Heart left ventricle (tissue), 16 donors: ENCODE measurements around the gene NOL9. TPM values are rescaled to one million over a fixed set of nuclear protein-coding genes. Genes with fewer than 3 reads are reported as not detected.

Experiments
- ATAC-seq, 4 donors: fragments of 200-7000 bp; cut with Tn5 transposase; one replicate each; pipeline ENCODE4 v1.9.1; 2020 to 2022; ENCODE audit warnings: moderate library complexity in 4 of 4, mild to moderate bottlenecking in 3 of 4, moderate number of reproducible peaks in 1 of 4
- DNase-seq, 5 donors: peaks; one replicate each; pipeline ENCODE4 v3.0.0-alpha.2; 2020
- H3K27ac ChIP-seq, 12 donors: fragments of 200-600 bp; sonication (generic) in 4 of 12; one replicate each; pipeline versions ENCODE4 v1.5.0 to v1.8.0; 2016 to 2022; ENCODE audit warnings: mild to moderate bottlenecking in 2 of 12
- H3K27me3 ChIP-seq, 9 donors: fragments of 200-600 bp; sonication (generic) in 2 of 9; one replicate each; pipeline versions ENCODE4 v1.5.1 to v1.8.0; 2016 to 2022; ENCODE audit warnings: mild to moderate bottlenecking in 3 of 9
- H3K36me3 ChIP-seq, 9 donors: fragments of 200-600 bp; sonication (generic) in 2 of 9; one replicate each; pipeline versions ENCODE4 v1.5.0 to v1.8.0; 2018 to 2022; ENCODE audit warnings: mild to moderate bottlenecking in 2 of 9
- H3K4me1 ChIP-seq, 12 donors: fragments of 200-600 bp; sonication (generic) in 4 of 12; one replicate each; pipeline versions ENCODE4 v1.5.0 to v1.8.0; 2016 to 2022; ENCODE audit warnings: mild to moderate bottlenecking in 3 of 12
- H3K4me3 ChIP-seq, 12 donors: fragments of 200-600 bp; sonication (generic) in 4 of 12; one replicate each; pipeline versions ENCODE4 v1.5.0 to v1.8.0; 2017 to 2022; ENCODE audit warnings: mild to moderate bottlenecking in 9 of 12, moderate library complexity in 4 of 12
- H3K9me3 ChIP-seq, 12 donors: fragments of 200-600 bp; sonication (generic) in 4 of 12; one replicate each; pipeline versions ENCODE4 v1.5.0 to v1.8.0; 2016 to 2022; ENCODE audit warnings: mild to moderate bottlenecking in 1 of 12
- POLR2A ChIP-seq, 2 donors: fragments of 450-650 bp; IDR thresholded peaks; one replicate each; pipeline ENCODE4 v1.6.1; 2017; ENCODE audit warnings: antibody characterized with exemption in 2 of 2, mild to moderate bottlenecking in 2 of 2, moderate library complexity in 2 of 2
- WGBS, 4 donors: extraction: QIAGEN DNeasy Blood & Tissue Kit in 2 of 4; methylation state at CpG; one replicate each; pipeline versions ENCODE4 v1.1.5 to v1.1.7; 2013 to 2018; 5-methylcytosine and 5-hydroxymethylcytosine counted together
- intact Hi-C, 10 donors: fragments of 100-400 bp; cut with DNase I; formaldehyde crosslinking; loops; one replicate each; pipeline versions ENCODE4 v1.11.1 to v1.14.2; 2022
- polyA plus RNA-seq, 2 donors: library from polyadenylated mRNA; stranded (reverse); fragments of 200-250 nt; gene quantifications; one replicate each; pipeline ENCODE4 v1.2.3, GENCODE V29; 2013
- total RNA-seq, 9 donors: library from RNA; depleted of rRNA in 2 of 9; stranded (reverse); fragments of >200 nt in 2 of 9; fragmentation: NEBNext Ultra II Directional in 3 of 9; extraction: Animal tissue kit (Norgen Biotek cat#: 25700) in 3 of 9; gene quantifications; one replicate each; pipeline versions ENCODE4 v1.1.0 to v1.2.4, GENCODE V29; 2016 to 2023
- TF ChIP-seq, protein P1 (sequence below), 12 donors: fragments of 200-600 bp; sonication (generic) in 4 of 12; IDR thresholded peaks; one replicate each; pipeline versions ENCODE4 v1.5.0 to v1.8.0; 2018 to 2022; ENCODE audit warnings: antibody characterized with exemption in 12 of 12, mild to moderate bottlenecking in 5 of 12
- donor health status: ischemic (EF 13 %, LVEDD 7.1; RV severe dilation, severe dysfunction).
- donor health status: healthy with polysubstance abuse.
- donor health status: DM: no; HTN: yes; CAD: no.
- donor health status: DM: no; HTN: no; CAD: no.
- donor health status: ischemic (EF 25% LVEDD 6.9; RV normal size, moderate dysfunction).
- donor health status: ischemic (EF 25% LVEDD 5.7; RV mildly dilated, moderate dysfunction).
- donor health status: healthy.
- donor health status: DM: yes; HTN: yes; CAD: no.
- donor health status: ischemic (EF 35%, LVEDD 5.7; RV mildly dilated, moderate dysfunction).
- donor health status: nonischemic (EF 11% LVEDD 7.7; RV severe dilation, severe dysfunction).
- donor health status: DM: yes; HTN: yes; CAD: no.
- donor health status: PGD.
- donor health status: ischemic (EF 29% LVEDD 5.4; RV normal size, mild dysfunction).
- donor health status: nonischemic (EF 23%, LVEDD 6.1; RV moderate dilation, normal function).

NOL9 gene
- total and polyA plus RNA-seq, 11 donors = 5.7 to 20.6 (median 15.4) TPM

DNA sequence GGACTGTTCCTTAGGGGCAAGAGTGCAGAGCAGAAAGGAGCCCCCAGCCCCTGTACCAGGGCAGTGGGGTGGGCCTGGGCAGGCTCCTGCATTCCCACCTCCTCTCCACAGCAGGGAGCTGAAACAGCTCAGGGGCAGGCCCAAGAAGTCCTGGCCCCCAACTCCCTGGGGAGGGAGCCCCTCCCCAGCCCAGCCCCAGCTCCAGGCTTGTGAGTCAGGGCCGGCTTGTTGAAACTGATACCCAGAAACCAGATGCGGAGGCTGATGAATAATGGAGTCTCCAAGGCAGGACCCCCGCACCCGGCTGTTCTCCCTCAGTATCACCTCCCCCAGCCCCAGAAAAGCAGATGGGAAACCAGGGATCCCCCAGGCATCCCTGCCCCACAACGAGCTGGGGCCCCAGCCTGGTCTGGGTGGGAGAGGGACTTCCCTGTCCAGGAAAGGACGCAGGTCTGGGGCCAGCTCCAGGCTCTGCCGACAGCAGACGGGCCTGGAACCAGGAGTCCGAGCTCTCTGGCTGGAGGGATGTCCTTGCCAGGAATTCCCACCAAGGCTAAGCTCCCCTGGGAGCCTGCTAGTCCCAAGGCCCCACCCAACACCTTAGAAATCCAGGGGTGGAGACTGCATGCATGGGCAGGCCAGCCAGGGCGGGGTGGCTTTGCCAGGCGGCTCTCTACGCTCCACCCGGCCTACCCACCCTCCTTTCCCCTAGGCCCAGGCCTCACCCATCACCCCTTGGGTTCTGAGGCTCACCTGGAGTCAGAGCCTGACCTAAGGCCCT lies 65.5 kb downstream of the NOL9 start:
- Histone ChIP-seq H3K4me3 (no peak overlapping the region), H3K27ac (peak overlapping the region in 1 of 12 donors; percentile 64), H3K27me3 (peaks cover 0 to 31% (median 4%) of the 10 kb centered on the region in 9 donors), H3K9me3 (no peaks in the 10 kb centered on the region), H3K36me3 (no peaks in the 10 kb centered on the region), H3K4me1 (peaks cover 3 to 74% (median 50%) of the 10 kb centered on the region in 12 donors)
- intact Hi-C loops = loop anchor here in 9 of 10 donors (5.0 to 10.0 kb wide), 6 partner anchors 34 to 159 kb away; partner anchors contain the start of genes NOL9 (in 2 of the 9) and TAS1R1 (in 1 of the 9)
- ATAC-seq (no peak), DNase-seq (peak in 1 of 5 donors; percentile 43)
- TF ChIP-seq, protein P1, sequence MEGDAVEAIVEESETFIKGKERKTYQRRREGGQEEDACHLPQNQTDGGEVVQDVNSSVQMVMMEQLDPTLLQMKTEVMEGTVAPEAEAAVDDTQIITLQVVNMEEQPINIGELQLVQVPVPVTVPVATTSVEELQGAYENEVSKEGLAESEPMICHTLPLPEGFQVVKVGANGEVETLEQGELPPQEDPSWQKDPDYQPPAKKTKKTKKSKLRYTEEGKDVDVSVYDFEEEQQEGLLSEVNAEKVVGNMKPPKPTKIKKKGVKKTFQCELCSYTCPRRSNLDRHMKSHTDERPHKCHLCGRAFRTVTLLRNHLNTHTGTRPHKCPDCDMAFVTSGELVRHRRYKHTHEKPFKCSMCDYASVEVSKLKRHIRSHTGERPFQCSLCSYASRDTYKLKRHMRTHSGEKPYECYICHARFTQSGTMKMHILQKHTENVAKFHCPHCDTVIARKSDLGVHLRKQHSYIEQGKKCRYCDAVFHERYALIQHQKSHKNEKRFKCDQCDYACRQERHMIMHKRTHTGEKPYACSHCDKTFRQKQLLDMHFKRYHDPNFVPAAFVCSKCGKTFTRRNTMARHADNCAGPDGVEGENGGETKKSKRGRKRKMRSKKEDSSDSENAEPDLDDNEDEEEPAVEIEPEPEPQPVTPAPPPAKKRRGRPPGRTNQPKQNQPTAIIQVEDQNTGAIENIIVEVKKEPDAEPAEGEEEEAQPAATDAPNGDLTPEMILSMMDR (IDR thresholded peaks at IDR 0.05) = no peak
- no peak for TF ChIP-seq POLR2A (IDR thresholded peaks at IDR 0.05)
- 63 to 81% (median 75%) methylated on average over 9 to 13 of the region's 13 CpGs for WGBS, 4 donors

DNA sequence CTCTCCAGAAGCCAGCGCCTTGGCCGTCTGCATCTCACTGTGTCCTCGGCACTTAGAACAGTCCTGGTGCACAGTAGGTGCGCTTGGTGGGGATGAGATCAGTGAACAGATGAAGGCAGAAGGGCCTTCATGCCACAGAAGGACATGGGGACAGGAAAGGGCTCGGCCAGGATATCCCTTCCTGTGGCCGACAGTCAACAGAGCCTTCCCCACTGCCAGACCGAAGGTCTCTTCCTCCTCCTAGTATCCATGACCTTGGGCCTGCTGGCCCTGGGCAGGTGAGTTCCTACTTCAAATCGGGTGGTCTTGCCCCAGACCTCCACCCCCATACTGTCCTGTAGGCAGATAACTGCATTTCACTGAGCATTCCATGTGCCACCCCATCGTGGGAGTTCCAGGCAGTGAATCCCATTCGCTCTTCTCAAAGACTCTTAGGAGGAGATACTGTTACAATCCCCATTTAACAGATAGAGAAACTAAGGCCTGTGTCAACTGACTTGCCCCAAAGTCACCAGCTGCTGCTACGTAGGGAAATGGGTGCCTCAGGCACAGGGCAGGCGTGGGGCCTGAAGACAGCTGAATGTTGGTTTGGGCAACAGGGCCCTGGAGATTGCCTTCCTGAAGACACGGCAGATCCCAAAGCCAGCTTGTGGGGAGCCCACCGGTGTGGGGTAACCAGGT lies 66.4 kb downstream of the NOL9 start:
- H3K4me1 ChIP-seq = peaks cover 2 to 67% (median 47%) of the 10 kb centered on the region in 12 donors
- no peaks in the 10 kb centered on the region for H3K9me3 ChIP-seq
- TF ChIP-seq, protein P1 (IDR thresholded peaks at IDR 0.05) = no peak
- TF ChIP-seq POLR2A (IDR thresholded peaks at IDR 0.05) = no peak
- intact Hi-C loops = loop anchor here (2.0 to 10.0 kb wide), 9 partner anchors 34 to 159 kb away; partner anchors contain the start of genes NOL9 (in 4 of the 10) and TAS1R1 (in 3 of the 10)
- no peak for ATAC-seq
- H3K4me3 ChIP-seq = no peak overlapping the region
- H3K36me3 ChIP-seq = no peaks in the 10 kb centered on the region
- DNase-seq = no peak
- peaks cover 0 to 34% (median 4%) of the 10 kb centered on the region in 9 donors for H3K27me3 ChIP-seq
- no peak overlapping the region for H3K27ac ChIP-seq
- 79 to 86% (median 81%) methylated on average over 13 to 14 of the region's 14 CpGs for WGBS, 4 donors

DNA sequence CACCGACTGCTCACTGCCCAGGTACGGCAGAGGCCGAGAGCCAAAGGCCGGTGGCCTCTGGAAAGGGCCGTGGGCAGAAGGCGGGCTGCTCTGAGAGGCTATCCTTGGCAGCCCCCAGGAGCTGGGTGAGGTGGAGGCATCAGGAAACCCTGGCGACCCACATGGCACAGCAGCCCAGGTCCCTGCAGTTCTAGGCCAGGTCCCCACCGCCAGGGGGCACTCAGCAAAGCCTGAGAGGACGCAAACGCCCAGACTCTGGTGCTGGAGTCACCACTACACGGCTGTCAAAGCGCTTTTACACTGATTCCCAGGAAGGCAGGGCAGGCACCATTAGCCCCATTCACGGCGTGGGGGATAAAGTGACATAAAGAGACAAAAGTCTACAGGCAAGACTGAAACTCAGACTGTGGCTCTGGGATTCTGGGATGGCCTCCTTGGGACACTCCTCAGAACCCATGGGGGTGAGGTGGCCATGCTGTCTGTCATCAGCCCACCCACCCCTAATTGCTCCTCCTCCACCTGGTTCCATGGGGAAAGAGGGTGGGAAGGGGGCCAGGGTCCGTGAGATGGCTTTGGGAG lies 67.8 kb downstream of the NOL9 start:
- 4 to 8% (median 5%) methylated on average over 14 to 15 of the region's 15 CpGs for WGBS, 4 donors
- Histone ChIP-seq H3K9me3 (no peaks in the 10 kb centered on the region), H3K27ac (peak overlapping the region in 7 of 12 donors; percentile 61 to 93 (median 87)), H3K36me3 (no peaks in the 10 kb centered on the region), H3K4me1 (peaks cover 2 to 54% (median 37%) of the 10 kb centered on the region in 12 donors), H3K4me3 (peak overlapping the region in 9 of 12 donors; percentile 59 to 71 (median 66)), H3K27me3 (peaks cover 0 to 34% (median 4%) of the 10 kb centered on the region in 9 donors)
- peak; percentile 85 to 92 (median 86) for DNase-seq
- intact Hi-C loops = loop anchor here (1.0 to 10.0 kb wide), 10 partner anchors 36 to 161 kb away; partner anchors contain the start of genes NOL9 (in 4 of the 10) and TAS1R1 (in 3 of the 10)
- TF ChIP-seq, protein P1 (IDR thresholded peaks at IDR 0.05) = peak; percentile 84 to 92 (median 90)
- peak in 1 of 2 donors; percentile 11 for TF ChIP-seq POLR2A (IDR thresholded peaks at IDR 0.05)
- ATAC-seq = peak; percentile 47 to 76 (median 68)
